Lung (tissue), 12 donors: Measurements from ENCODE around the gene RPL41. TPM values are rescaled to one million over a fixed set of nuclear protein-coding genes. Genes with fewer than 3 reads are reported as not detected.

Experiments
- ATAC-seq: fragments of 200-7000 bp; cut with Tn5 transposase; one replicate; pipeline ENCODE4 v1.9.1; 2020; ENCODE audit warnings: moderate number of reproducible peaks; ENCODE audit not compliant: insufficient read depth, low FRiP score
- DNase-seq, 3 donors: peaks; one replicate each; pipeline ENCODE4 v3.0.0-alpha.2; 2013 to 2017
- H3K27ac ChIP-seq, 2 donors: one replicate each; pipeline ENCODE4 v1.5.1; 2013; ENCODE audit warnings: mild to moderate bottlenecking in 2 of 2, moderate library complexity in 2 of 2, control low read depth in 1 of 2, inconsistent platforms in 1 of 2, low read depth in 1 of 2, low read length in 1 of 2
- H3K27me3 ChIP-seq, 3 donors: one replicate each; pipeline ENCODE4 v1.5.1; 2013; ENCODE audit warnings: low read length in 2 of 3; ENCODE audit not compliant: control insufficient read depth in 3 of 3, insufficient read depth in 3 of 3
- H3K36me3 ChIP-seq, 4 donors: one replicate each; pipeline ENCODE4 v1.5.1; 2013; ENCODE audit warnings: low read length in 4 of 4, mild to moderate bottlenecking in 1 of 4, moderate library complexity in 1 of 4; ENCODE audit not compliant: control insufficient read depth in 4 of 4, insufficient read depth in 4 of 4
- H3K4me1 ChIP-seq, 5 donors: one replicate each; pipeline ENCODE4 v1.5.1; 2013; ENCODE audit warnings: low read length in 5 of 5, mild to moderate bottlenecking in 2 of 5, moderate library complexity in 1 of 5; ENCODE audit not compliant: control insufficient read depth in 5 of 5, insufficient read depth in 5 of 5
- H3K4me3 ChIP-seq: one replicate; pipeline ENCODE4 v1.5.1; 2013; ENCODE audit warnings: mild to moderate bottlenecking, control low read depth, moderate library complexity
- H3K9ac ChIP-seq, 2 donors: one replicate each; pipeline ENCODE4 v1.5.1; 2013; ENCODE audit warnings: low read length in 2 of 2, control low read depth in 1 of 2; ENCODE audit not compliant: insufficient read depth in 1 of 2
- H3K9me3 ChIP-seq, 4 donors: one replicate each; pipeline ENCODE4 v1.5.1; 2013; ENCODE audit warnings: low read length in 3 of 4, mild to moderate bottlenecking in 1 of 4, moderate library complexity in 1 of 4; ENCODE audit not compliant: control insufficient read depth in 4 of 4, insufficient read depth in 3 of 4
- WGBS, 2 donors: extraction: QIAGEN DNeasy Blood & Tissue Kit; methylation state at CpG; one replicate each; pipeline ENCODE4 v1.1.7; 2013; 5-methylcytosine and 5-hydroxymethylcytosine counted together
- polyA plus RNA-seq, 2 donors: library from polyadenylated mRNA; stranded (reverse); fragments of 200-250 nt; gene quantifications; one replicate each; pipeline ENCODE4 v1.2.1, GENCODE V29; 2013
- total RNA-seq, 2 donors: library from RNA; depleted of rRNA in 1 of 2; stranded (reverse); fragments of >200 nt in 1 of 2; gene quantifications; one replicate each; pipeline ENCODE4 v1.2.1, GENCODE V29; 2014 to 2021
- TF ChIP-seq, protein P1 (sequence below): IDR thresholded peaks from 2 replicates; pipeline ENCODE4 v1.5.1; 2012; ENCODE audit warnings: mild to moderate bottlenecking; ENCODE audit errors: control extremely low read depth, extremely low read depth
- donor health status: control.
- donor health status: control.
- donor health status: Bipolar disorder and iron deficiency.
- donor health status: healthy.
- donor health status: DM: yes; HTN: yes; CAD: no.

The RPL41 gene
- total and polyA plus RNA-seq, 4 donors = 1,569 to 5,737 (median 3,911) TPM

DNA sequence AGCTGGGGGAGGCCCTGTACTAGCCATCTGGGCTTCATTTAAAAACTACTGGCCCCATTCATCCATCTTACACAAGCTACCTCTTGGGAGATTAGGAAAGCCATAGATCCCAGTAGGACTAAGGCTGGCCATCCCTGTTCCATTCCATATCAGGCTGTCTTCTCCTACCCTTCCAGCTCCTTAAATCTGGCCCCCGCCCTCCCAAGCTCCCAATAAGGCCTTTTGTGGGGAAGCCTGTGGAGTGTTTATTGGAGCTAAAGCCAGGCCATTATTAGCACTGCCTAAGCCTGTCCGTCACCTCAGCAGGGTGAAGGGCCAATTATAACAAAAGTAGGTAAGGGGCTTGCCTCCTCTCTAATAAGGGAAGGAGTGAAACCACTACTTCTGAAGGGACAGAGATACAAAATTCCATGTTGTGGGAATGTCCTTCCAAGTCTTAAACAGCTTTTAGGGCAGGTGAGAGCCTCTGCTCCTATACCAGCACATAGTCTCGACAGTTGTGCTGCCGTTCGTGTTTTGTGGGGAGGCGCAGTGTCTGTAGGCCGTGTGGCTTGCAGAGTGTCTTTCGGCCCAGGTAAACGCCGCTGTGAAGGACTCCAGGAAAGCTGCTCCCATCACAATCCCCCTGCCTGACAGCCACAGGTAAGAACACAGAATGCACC, 45.4 kb downstream of the RPL41 start:
- WGBS, 2 donors = 75 to 83% methylated on average over 10 of the region's 10 CpGs
- Histone ChIP-seq H3K27me3 (no peaks in the 10 kb centered on the region), H3K4me3 (no peak overlapping the region), H3K4me1 (peaks cover 0 to 23% (median 17%) of the 10 kb centered on the region in 5 donors), H3K9ac (no peak overlapping the region), H3K9me3 (no peaks in the 10 kb centered on the region), H3K27ac (peak overlapping the region in 1 of 2 donors; percentile 12), H3K36me3 (peaks cover 10 to 62% (median 53%) of the 10 kb centered on the region in 4 donors)
- TF ChIP-seq, protein P1, sequence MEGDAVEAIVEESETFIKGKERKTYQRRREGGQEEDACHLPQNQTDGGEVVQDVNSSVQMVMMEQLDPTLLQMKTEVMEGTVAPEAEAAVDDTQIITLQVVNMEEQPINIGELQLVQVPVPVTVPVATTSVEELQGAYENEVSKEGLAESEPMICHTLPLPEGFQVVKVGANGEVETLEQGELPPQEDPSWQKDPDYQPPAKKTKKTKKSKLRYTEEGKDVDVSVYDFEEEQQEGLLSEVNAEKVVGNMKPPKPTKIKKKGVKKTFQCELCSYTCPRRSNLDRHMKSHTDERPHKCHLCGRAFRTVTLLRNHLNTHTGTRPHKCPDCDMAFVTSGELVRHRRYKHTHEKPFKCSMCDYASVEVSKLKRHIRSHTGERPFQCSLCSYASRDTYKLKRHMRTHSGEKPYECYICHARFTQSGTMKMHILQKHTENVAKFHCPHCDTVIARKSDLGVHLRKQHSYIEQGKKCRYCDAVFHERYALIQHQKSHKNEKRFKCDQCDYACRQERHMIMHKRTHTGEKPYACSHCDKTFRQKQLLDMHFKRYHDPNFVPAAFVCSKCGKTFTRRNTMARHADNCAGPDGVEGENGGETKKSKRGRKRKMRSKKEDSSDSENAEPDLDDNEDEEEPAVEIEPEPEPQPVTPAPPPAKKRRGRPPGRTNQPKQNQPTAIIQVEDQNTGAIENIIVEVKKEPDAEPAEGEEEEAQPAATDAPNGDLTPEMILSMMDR = no peak
- ATAC-seq = no peak
- DNase-seq = no peak

DNA sequence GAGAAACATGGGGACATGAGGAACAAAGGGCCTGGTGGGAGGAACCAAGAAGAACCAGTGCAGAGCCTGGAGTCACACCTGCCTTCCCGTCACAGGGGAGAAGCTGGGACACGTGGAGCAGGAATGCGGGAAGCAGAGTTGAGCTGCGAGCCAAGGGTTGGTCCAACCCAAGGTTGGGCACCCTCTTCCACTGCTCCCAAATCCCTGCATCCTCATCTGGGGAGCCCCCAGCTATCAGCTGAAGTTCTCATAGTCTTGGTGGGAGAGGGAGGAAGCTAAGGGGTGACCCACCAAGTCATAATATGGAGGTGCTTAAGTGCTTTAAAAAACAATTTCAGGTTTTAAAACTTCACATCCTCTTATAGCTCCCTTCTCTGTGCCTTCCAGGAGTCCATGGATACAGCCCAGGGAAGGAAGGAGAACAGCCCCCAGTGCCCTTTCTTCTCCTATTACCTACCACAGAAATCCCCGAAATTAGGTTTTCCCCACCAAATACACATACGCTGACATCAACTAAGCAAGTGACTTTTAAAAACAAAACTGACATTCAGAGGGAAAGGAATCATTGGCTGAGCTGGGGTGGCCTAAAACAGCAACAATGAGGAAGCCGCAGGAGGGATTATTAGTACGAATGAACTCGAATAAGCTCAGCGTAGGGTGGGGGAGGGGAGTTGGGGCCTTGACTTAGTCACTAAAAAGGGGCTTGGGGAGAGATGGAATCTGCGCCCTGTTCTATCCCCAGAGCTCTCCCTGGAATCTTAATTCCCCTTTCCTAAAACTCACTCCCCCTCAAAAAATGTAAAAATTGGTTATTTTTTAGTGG, 46.2 kb downstream of the RPL41 start:
- Histone ChIP-seq H3K4me3 (no peak overlapping the region), H3K9ac (no peak overlapping the region), H3K4me1 (peaks cover 0 to 18% (median 15%) of the 10 kb centered on the region in 5 donors), H3K27me3 (no peaks in the 10 kb centered on the region), H3K36me3 (peaks cover 14 to 67% (median 57%) of the 10 kb centered on the region in 4 donors), H3K27ac (peak overlapping the region in 1 of 2 donors; percentile 13), H3K9me3 (no peaks in the 10 kb centered on the region)
- 68 to 73% methylated on average over 11 of the region's 11 CpGs for WGBS, 2 donors
- no peak for ATAC-seq
- DNase-seq = no peak
- TF ChIP-seq, protein P1 = no peak

DNA sequence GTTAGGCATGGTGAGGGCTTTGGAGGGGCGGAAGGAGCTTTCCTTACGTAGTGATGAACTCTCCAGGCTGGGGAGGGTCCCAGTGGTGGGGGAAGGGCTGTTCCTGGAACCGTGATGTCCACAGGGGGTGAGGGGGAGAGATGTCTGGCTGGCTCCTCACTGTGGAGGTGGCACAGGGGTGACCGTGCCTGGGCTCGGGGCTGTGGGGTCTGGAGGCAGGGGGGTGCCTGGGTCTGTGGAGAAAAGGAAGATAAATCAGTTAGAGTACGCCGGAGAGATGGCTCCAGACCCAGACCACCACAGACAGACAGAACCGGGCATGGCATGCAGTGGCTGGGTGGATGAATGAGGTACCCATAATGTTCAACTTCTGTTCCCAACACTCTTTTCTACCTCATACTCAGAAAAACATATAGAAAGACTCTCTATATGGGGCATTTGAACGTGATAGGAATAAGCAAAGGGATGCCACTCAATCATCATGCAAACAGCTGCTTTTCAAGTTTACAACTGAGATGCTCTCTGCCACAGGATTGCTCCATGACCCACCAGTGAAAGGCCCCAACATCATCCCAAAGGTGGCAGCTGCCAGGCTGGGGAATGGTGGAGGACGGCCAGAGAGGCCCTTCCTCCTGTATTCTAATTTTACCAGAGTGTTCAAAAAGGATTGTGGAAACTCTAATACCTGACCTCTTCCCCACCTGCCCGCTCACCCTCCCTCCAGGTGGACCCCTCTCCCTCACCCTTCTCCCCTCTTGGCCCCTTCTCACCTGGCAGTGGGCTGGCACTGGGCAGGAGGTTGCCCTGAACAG, 47.3 kb downstream of the RPL41 start:
- Histone ChIP-seq H3K36me3 (peaks cover 17 to 66% (median 64%) of the 10 kb centered on the region in 4 donors), H3K4me1 (peaks cover 0 to 18% (median 15%) of the 10 kb centered on the region in 5 donors), H3K9ac (no peak overlapping the region), H3K27me3 (no peaks in the 10 kb centered on the region), H3K4me3 (no peak overlapping the region), H3K9me3 (no peaks in the 10 kb centered on the region), H3K27ac (no peak overlapping the region)
- 72 to 81% methylated on average over 11 of the region's 11 CpGs for WGBS, 2 donors
- DNase-seq (no peak), ATAC-seq (no peak)
- TF ChIP-seq, protein P1 = no peak
